Neural cell (in vitro differentiated cells): ENCODE results near the gene PACS2. TPM values are rescaled to one million over a fixed set of nuclear protein-coding genes. Genes with fewer than 3 reads are reported as not detected.

ENCODE experiments used
- H2AFZ ChIP-seq: fragments of 200-600, 300-800 bp; sonication (generic), shearing (Covaris generic); 2 replicates; pipeline ENCODE4 v1.6.0; 2014; ENCODE audit warnings: low read depth, mild to moderate bottlenecking, antibody characterized with exemption, low read length, moderate library complexity
- H3F3A ChIP-seq: fragments of 200-600 bp; shearing (Covaris generic); 2 replicates; pipeline ENCODE4 v1.6.1; 2016; ENCODE audit warnings: mild to moderate bottlenecking, moderate library complexity, mixed read lengths, antibody characterized with exemption, low read length; ENCODE audit not compliant: insufficient read depth, poor library complexity, severe bottlenecking
- H3K27ac ChIP-seq: fragments of 200-600, 300-800 bp; sonication (generic), shearing (Covaris generic); 2 replicates; pipeline ENCODE4 v1.5.1; 2014; ENCODE audit warnings: mild to moderate bottlenecking, low read length, moderate library complexity
- H3K27me3 ChIP-seq: fragments of 300-800, 200-600 bp; sonication (generic), shearing (Covaris generic); 2 replicates; pipeline ENCODE4 v1.6.0; 2014; ENCODE audit warnings: mild to moderate bottlenecking, low read depth, low read length, moderate library complexity; ENCODE audit not compliant: insufficient read depth
- H3K36me3 ChIP-seq: fragments of 300-800, 200-600 bp; sonication (generic), shearing (Covaris generic); 2 replicates; pipeline ENCODE4 v1.5.1; 2014; ENCODE audit warnings: mild to moderate bottlenecking, antibody characterized with exemption, low read length, moderate library complexity; ENCODE audit not compliant: insufficient read depth
- H3K4me2 ChIP-seq: fragments of 300-800, 200-600 bp; sonication (generic), shearing (Covaris generic); 2 replicates; pipeline ENCODE4 v1.6.0; 2014; ENCODE audit warnings: mild to moderate bottlenecking, low read length
- H3K4me3 ChIP-seq: fragments of 300-800, 200-600 bp; sonication (generic), shearing (Covaris generic); 2 replicates; pipeline ENCODE4 v1.5.1; 2014; ENCODE audit warnings: mild to moderate bottlenecking, low read length, moderate library complexity
- H3K79me2 ChIP-seq: fragments of 200-600 bp; shearing (Covaris generic); replicated peaks from 2 replicates; pipeline ENCODE4 v1.6.0; 2014; ENCODE audit warnings: mild to moderate bottlenecking, low read length, moderate library complexity; ENCODE audit not compliant: insufficient read depth
- H3K9ac ChIP-seq: fragments of 300-800, 200-600 bp; sonication (generic), shearing (Covaris generic); 2 replicates; pipeline ENCODE4 v1.6.1; 2016; ENCODE audit warnings: mild to moderate bottlenecking, low read length, mixed read lengths
- H3K9me2 ChIP-seq: fragments of 200-600 bp; shearing (Covaris generic); 2 replicates; pipeline ENCODE4 v1.6.1; 2016; ENCODE audit warnings: mild to moderate bottlenecking, low read length, mixed read lengths; ENCODE audit not compliant: insufficient read depth
- H3K9me3 ChIP-seq: fragments of 200-600, 300-800 bp; sonication (generic), shearing (Covaris generic); 2 replicates; pipeline ENCODE4 v1.6.1; 2016; ENCODE audit warnings: mild to moderate bottlenecking, mixed run types, low read length, moderate library complexity, mixed read lengths
- H4K20me1 ChIP-seq: fragments of 200-600 bp; shearing (Covaris generic); 2 replicates; pipeline ENCODE4 v1.6.1; 2016; ENCODE audit warnings: mild to moderate bottlenecking, mixed run types; ENCODE audit not compliant: insufficient read depth
- EP300 ChIP-seq: fragments of 450-650 bp; conservative IDR thresholded peaks from 2 replicates; pipeline ENCODE4 v1.6.1; 2014; ENCODE audit warnings: antibody characterized with exemption, mild to moderate bottlenecking, moderate library complexity; ENCODE audit not compliant: poor library complexity, severe bottlenecking
- EZH2 ChIP-seq: fragments of 200-600, 300-800 bp; shearing (Covaris generic), sonication (generic); IDR thresholded peaks from 2 replicates; pipeline ENCODE4 v1.6.1; 2014; ENCODE audit warnings: antibody characterized with exemption, low read length, borderline replicate concordance, mild to moderate bottlenecking; ENCODE audit not compliant: insufficient read depth, poor library complexity, severe bottlenecking
- MXI1 ChIP-seq: fragments of 450-650 bp; conservative IDR thresholded peaks from 2 replicates; pipeline ENCODE4 v1.6.1; 2014; ENCODE audit warnings: antibody characterized with exemption, mild to moderate bottlenecking; ENCODE audit not compliant: poor library complexity, severe bottlenecking
- POLR2AphosphoS5 ChIP-seq: IDR thresholded peaks from 2 replicates; pipeline ENCODE4 v1.6.1; 2012
- RAD21 ChIP-seq: fragments of 450-650 bp; conservative IDR thresholded peaks from 2 replicates; pipeline ENCODE4 v1.6.1; 2014; ENCODE audit warnings: antibody characterized with exemption, mild to moderate bottlenecking, moderate library complexity
- SMC3 ChIP-seq: fragments of 450-650 bp; conservative IDR thresholded peaks from 2 replicates; pipeline ENCODE4 v1.6.1; 2014; ENCODE audit warnings: antibody characterized with exemption, mild to moderate bottlenecking, moderate library complexity; ENCODE audit not compliant: poor library complexity
- TAF1 ChIP-seq: IDR thresholded peaks from 2 replicates; pipeline ENCODE4 v1.6.1; 2012; ENCODE audit warnings: low read depth
- polyA plus RNA-seq: library from polyadenylated mRNA; depleted of rRNA; stranded (reverse); fragments of >200 nt; gene quantifications from 2 replicates; pipeline ENCODE4 v1.2.3, GENCODE V29; 2014
- TF ChIP-seq, protein P1 (sequence below): fragments of 450-650 bp; IDR thresholded peaks from 2 replicates; pipeline ENCODE4 v1.5.1; 2014; ENCODE audit warnings: antibody characterized with exemption, mild to moderate bottlenecking, moderate library complexity; ENCODE audit not compliant: poor library complexity, severe bottlenecking
- TF ChIP-seq, protein P2 (sequence below): IDR thresholded peaks from 2 replicates; pipeline ENCODE4 v1.6.1; 2012; ENCODE audit warnings: borderline replicate concordance

PACS2 gene
- polyA plus RNA-seq, 1 donor from 2014 or later, result 77.7 TPM

DNA sequence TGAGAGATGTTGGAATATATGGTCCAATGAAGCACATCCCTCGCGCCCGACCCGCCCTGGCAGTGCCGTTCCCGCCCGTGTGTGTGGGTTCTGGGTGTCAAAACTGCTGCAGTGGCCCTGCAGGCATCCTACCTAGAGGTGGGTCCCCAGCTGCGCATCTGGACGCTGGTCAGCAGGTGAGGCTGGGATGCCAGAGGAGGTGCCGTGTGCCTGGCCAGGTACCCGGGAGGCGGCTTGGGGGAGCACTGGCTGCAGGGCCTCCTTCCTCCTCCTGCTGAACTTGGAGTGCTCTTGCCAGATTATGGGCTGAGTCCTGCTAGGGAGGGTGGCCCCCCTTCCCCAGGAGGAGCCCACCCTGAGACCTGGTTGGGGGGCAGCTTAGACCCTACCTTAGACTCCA, 110.3 kb downstream of the PACS2 start:
- Histone ChIP-seq H3K79me2 (peaks cover 38% of the 10 kb centered on the region), H3K27ac (no peak overlapping the region), H3K4me3 (no peak overlapping the region), H4K20me1 (no peaks in the 10 kb centered on the region), H3K9me2 (no peaks in the 10 kb centered on the region), H3K27me3 (no peaks in the 10 kb centered on the region), H3K36me3 (no peaks in the 10 kb centered on the region), H2AFZ (no peak overlapping the region), H3K9ac (no peak overlapping the region), H3K9me3 (no peaks in the 10 kb centered on the region), H3K4me2 (no peak overlapping the region), H3F3A (no peaks in the 10 kb centered on the region)
- TF ChIP-seq, protein P1, sequence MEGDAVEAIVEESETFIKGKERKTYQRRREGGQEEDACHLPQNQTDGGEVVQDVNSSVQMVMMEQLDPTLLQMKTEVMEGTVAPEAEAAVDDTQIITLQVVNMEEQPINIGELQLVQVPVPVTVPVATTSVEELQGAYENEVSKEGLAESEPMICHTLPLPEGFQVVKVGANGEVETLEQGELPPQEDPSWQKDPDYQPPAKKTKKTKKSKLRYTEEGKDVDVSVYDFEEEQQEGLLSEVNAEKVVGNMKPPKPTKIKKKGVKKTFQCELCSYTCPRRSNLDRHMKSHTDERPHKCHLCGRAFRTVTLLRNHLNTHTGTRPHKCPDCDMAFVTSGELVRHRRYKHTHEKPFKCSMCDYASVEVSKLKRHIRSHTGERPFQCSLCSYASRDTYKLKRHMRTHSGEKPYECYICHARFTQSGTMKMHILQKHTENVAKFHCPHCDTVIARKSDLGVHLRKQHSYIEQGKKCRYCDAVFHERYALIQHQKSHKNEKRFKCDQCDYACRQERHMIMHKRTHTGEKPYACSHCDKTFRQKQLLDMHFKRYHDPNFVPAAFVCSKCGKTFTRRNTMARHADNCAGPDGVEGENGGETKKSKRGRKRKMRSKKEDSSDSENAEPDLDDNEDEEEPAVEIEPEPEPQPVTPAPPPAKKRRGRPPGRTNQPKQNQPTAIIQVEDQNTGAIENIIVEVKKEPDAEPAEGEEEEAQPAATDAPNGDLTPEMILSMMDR, result no peak
- TF ChIP-seq MXI1 (no peak), EZH2 (no peak), POLR2AphosphoS5 (no peak), EP300 (no peak)

DNA sequence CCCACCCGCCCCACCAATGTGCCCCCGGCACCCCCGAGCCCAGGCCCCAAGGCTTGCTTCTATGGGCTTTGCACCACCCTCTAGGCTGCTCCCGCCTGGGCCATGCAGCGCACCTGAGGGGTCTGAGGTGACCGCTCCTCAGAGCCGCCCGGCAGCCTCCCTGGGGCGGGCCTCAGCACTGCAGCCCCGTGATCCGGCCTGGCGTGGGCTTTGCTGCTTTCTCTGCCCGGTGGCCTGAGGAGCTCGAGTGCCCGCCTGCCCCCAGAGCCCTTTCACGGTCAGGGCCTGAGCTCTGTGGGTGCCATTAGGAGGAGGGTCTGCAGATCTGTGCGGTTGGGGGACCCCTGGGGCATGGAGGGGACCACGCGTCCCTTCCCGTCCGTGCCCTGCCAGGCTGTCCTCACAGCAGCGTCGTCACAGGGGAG, 111.3 kb downstream of the PACS2 start:
- Histone ChIP-seq H3K9me2 (no peaks in the 10 kb centered on the region), H3K4me2 (no peak overlapping the region), H3K27ac (no peak overlapping the region), H3K79me2 (peaks cover 39% of the 10 kb centered on the region), H3K9me3 (no peaks in the 10 kb centered on the region), H3K4me3 (no peak overlapping the region), H3K27me3 (no peaks in the 10 kb centered on the region), H4K20me1 (no peaks in the 10 kb centered on the region), H3F3A (no peaks in the 10 kb centered on the region), H3K9ac (no peak overlapping the region), H3K36me3 (no peaks in the 10 kb centered on the region), H2AFZ (no peak overlapping the region)
- TF ChIP-seq TAF1 (no peak), POLR2AphosphoS5 (no peak), SMC3 (no peak), EZH2 (no peak), RAD21 (no peak), MXI1 (no peak), EP300 (no peak)
- TF ChIP-seq, protein P2, sequence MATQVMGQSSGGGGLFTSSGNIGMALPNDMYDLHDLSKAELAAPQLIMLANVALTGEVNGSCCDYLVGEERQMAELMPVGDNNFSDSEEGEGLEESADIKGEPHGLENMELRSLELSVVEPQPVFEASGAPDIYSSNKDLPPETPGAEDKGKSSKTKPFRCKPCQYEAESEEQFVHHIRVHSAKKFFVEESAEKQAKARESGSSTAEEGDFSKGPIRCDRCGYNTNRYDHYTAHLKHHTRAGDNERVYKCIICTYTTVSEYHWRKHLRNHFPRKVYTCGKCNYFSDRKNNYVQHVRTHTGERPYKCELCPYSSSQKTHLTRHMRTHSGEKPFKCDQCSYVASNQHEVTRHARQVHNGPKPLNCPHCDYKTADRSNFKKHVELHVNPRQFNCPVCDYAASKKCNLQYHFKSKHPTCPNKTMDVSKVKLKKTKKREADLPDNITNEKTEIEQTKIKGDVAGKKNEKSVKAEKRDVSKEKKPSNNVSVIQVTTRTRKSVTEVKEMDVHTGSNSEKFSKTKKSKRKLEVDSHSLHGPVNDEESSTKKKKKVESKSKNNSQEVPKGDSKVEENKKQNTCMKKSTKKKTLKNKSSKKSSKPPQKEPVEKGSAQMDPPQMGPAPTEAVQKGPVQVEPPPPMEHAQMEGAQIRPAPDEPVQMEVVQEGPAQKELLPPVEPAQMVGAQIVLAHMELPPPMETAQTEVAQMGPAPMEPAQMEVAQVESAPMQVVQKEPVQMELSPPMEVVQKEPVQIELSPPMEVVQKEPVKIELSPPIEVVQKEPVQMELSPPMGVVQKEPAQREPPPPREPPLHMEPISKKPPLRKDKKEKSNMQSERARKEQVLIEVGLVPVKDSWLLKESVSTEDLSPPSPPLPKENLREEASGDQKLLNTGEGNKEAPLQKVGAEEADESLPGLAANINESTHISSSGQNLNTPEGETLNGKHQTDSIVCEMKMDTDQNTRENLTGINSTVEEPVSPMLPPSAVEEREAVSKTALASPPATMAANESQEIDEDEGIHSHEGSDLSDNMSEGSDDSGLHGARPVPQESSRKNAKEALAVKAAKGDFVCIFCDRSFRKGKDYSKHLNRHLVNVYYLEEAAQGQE, result no peak
- TF ChIP-seq, protein P1, result no peak
